Liver (tissue), 9 donors: ENCODE results near the gene SOX15. TPM values are rescaled to one million over a fixed set of nuclear protein-coding genes. Genes with fewer than 3 reads are reported as not detected.

Experiments used
- DNase-seq: peaks from one replicate; pipeline ENCODE4 v3.0.0-alpha.2; 2017; ENCODE audit warnings: low spot score
- H3K27ac ChIP-seq, 2 donors: one replicate each; pipeline ENCODE4 v1.7.0; 2013; ENCODE audit warnings: inconsistent platforms in 2 of 2, low read length in 2 of 2, control low read depth in 1 of 2, low read depth in 1 of 2, mild to moderate bottlenecking in 1 of 2
- H3K27me3 ChIP-seq, 4 donors: one replicate each; pipeline versions ENCODE4 v1.6.1 to v1.7.0; 2013; ENCODE audit warnings: low read length in 3 of 4, inconsistent platforms in 1 of 4, mild to moderate bottlenecking in 1 of 4, moderate library complexity in 1 of 4; ENCODE audit not compliant: control insufficient read depth in 4 of 4, insufficient read depth in 4 of 4
- H3K36me3 ChIP-seq, 4 donors: one replicate each; pipeline versions ENCODE4 v1.6.1 to v1.7.0; 2013; ENCODE audit warnings: low read length in 3 of 4, mild to moderate bottlenecking in 3 of 4, low read depth in 1 of 4, moderate library complexity in 1 of 4; ENCODE audit not compliant: control insufficient read depth in 4 of 4, insufficient read depth in 3 of 4
- H3K4me1 ChIP-seq, 4 donors: one replicate each; pipeline versions ENCODE4 v1.6.1 to v1.7.0; 2013; ENCODE audit warnings: low read length in 3 of 4, mild to moderate bottlenecking in 3 of 4, moderate library complexity in 1 of 4; ENCODE audit not compliant: control insufficient read depth in 4 of 4, insufficient read depth in 4 of 4
- H3K4me3 ChIP-seq, 3 donors: one replicate each; pipeline versions ENCODE4 v1.6.1 to v1.7.0; 2013; ENCODE audit warnings: low read length in 3 of 3, control low read depth in 1 of 3, low read depth in 1 of 3, mild to moderate bottlenecking in 1 of 3
- H3K9ac ChIP-seq, 2 donors: one replicate each; pipeline ENCODE4 v1.7.0; 2013; ENCODE audit warnings: low read length in 2 of 2, mild to moderate bottlenecking in 2 of 2, moderate library complexity in 2 of 2, control low read depth in 1 of 2, low read depth in 1 of 2
- H3K9me3 ChIP-seq, 4 donors: one replicate each; pipeline versions ENCODE4 v1.6.1 to v1.7.0; 2013; ENCODE audit warnings: low read length in 3 of 4; ENCODE audit not compliant: control insufficient read depth in 4 of 4
- CTCF ChIP-seq: fragments of 150-350 bp; IDR thresholded peaks from 2 replicates; pipeline ENCODE4 v1.5.1; 2017; ENCODE audit warnings: improper control_type of control experiment, low read depth, low read length; ENCODE audit not compliant: missing input control
- EGR1 ChIP-seq, 2 donors: IDR thresholded peaks; 2 replicates each; pipeline ENCODE4 v1.6.1; 2016 to 2018; ENCODE audit warnings: antibody characterized with exemption in 2 of 2, low read depth in 2 of 2
- FOXA1 ChIP-seq: IDR thresholded peaks from 2 replicates; pipeline ENCODE4 v1.6.1; 2016; ENCODE audit warnings: antibody characterized with exemption
- FOXA2 ChIP-seq: IDR thresholded peaks from 2 replicates; pipeline ENCODE4 v1.6.1; 2016; ENCODE audit warnings: antibody characterized with exemption
- GABPA ChIP-seq, 2 donors: IDR thresholded peaks in 1 of 2; conservative IDR thresholded peaks in 1 of 2; 2 replicates each; pipeline ENCODE4 v1.6.1; 2016; ENCODE audit warnings: antibody characterized with exemption in 2 of 2, mild to moderate bottlenecking in 1 of 2, moderate library complexity in 1 of 2
- HNF4A ChIP-seq, 2 donors: conservative IDR thresholded peaks; 2 replicates each; pipeline ENCODE4 v1.6.1; 2016; ENCODE audit warnings: antibody characterized with exemption in 2 of 2, mild to moderate bottlenecking in 2 of 2
- HNF4G ChIP-seq: IDR thresholded peaks from 2 replicates; pipeline ENCODE4 v1.6.1; 2016; ENCODE audit warnings: antibody characterized with exemption
- JUND ChIP-seq, 2 donors: IDR thresholded peaks; 2 replicates each; pipeline ENCODE4 v1.6.1; 2016; ENCODE audit warnings: antibody characterized with exemption in 2 of 2
- NR2F2 ChIP-seq: IDR thresholded peaks from 2 replicates; pipeline ENCODE4 v1.6.1; 2016; ENCODE audit warnings: antibody characterized with exemption
- RAD21 ChIP-seq, 2 donors: IDR thresholded peaks; 2 replicates each; pipeline ENCODE4 v1.6.1; 2016; ENCODE audit warnings: antibody characterized with exemption in 2 of 2, mild to moderate bottlenecking in 2 of 2
- RXRA ChIP-seq, 2 donors: IDR thresholded peaks; 2 replicates each; pipeline ENCODE4 v1.6.1; 2017 to 2018; ENCODE audit warnings: antibody characterized with exemption in 2 of 2, mild to moderate bottlenecking in 1 of 2
- SP1 ChIP-seq: IDR thresholded peaks from 2 replicates; pipeline ENCODE4 v1.6.1; 2018; ENCODE audit warnings: antibody characterized with exemption, mild to moderate bottlenecking
- TAF1 ChIP-seq: conservative IDR thresholded peaks from 2 replicates; pipeline ENCODE4 v1.6.1; 2016; ENCODE audit warnings: antibody characterized with exemption, mild to moderate bottlenecking
- YY1 ChIP-seq: IDR thresholded peaks from 2 replicates; pipeline ENCODE4 v1.6.1; 2016; ENCODE audit warnings: antibody characterized with exemption, mild to moderate bottlenecking
- ZBTB33 ChIP-seq: IDR thresholded peaks from 2 replicates; pipeline ENCODE4 v1.6.1; 2016; ENCODE audit warnings: antibody characterized with exemption
- WGBS: extraction: QIAGEN DNeasy Blood & Tissue Kit; methylation state at CpG from one replicate; pipeline ENCODE4 v1.1.7; 2013; 5-methylcytosine and 5-hydroxymethylcytosine counted together
- polyA plus RNA-seq, 2 donors: library from polyadenylated mRNA; stranded (reverse) in 1 of 2; unstranded in 1 of 2; fragments of 200-250 nt in 1 of 2; fragments of >200 nt in 1 of 2; fragmentation: Nextera tagmentation in 1 of 2; extraction: Ambion mirVana in 1 of 2; gene quantifications; one replicate each; pipeline versions ENCODE4 v1.2.1 to v1.2.3, GENCODE V29; 2013 to 2015
- total RNA-seq, 2 donors: library from RNA; depleted of rRNA; stranded (reverse); fragments of >200 nt; gene quantifications; one replicate each; pipeline ENCODE4 v1.2.3, GENCODE V29; 2014
- TF ChIP-seq, protein P1 (sequence below): IDR thresholded peaks from 2 replicates; pipeline ENCODE4 v1.6.1; 2016; ENCODE audit warnings: antibody characterized with exemption
- TF ChIP-seq, protein P2 (sequence below): IDR thresholded peaks from 2 replicates; pipeline ENCODE4 v1.6.1; 2016; ENCODE audit warnings: antibody characterized with exemption, mild to moderate bottlenecking
- TF ChIP-seq, protein P3 (sequence below): IDR thresholded peaks from 2 replicates; pipeline ENCODE4 v1.6.1; 2016; ENCODE audit warnings: antibody characterized with exemption
- donor health status: healthy.
- donor health status: healthy.
- donor health status: healthy.
- donor health status: healthy.
- donor health status: healthy.

SOX15 gene
- total and polyA plus RNA-seq, 4 donors: 0.06 to 0.33 (median 0.17) TPM; not detected in 1

- Histone ChIP-seq H3K27me3 (no peaks in the 10 kb centered on the region), H3K9me3 (no peaks in the 10 kb centered on the region), H3K4me1 (peaks cover 15 to 42% (median 35%) of the 10 kb centered on the region in 4 donors), H3K4me3 (no peak overlapping the region), H3K27ac (peak overlapping the region; percentile 57 to 85), H3K36me3 (no peaks in the 10 kb centered on the region), H3K9ac (no peak overlapping the region)
- peak; percentile 50 for DNase-seq
- WGBS: 41% methylated on average over 6 of the region's 6 CpGs
- TF ChIP-seq SP1 (no peak), RAD21 (IDR thresholded peaks at IDR 0.05) (peak; percentile 70 to 73), TAF1 (no peak), CTCF (peak; percentile 46)
Observed at GRCh38 chr17:7632492-7632894, 42.6 kb upstream of the SOX15 start.

- 19% methylated on average over 11 of the region's 11 CpGs for WGBS
- H3K36me3 ChIP-seq: no peaks in the 10 kb centered on the region
- peak overlapping the region in 1 of 2 donors; percentile 55 for H3K9ac ChIP-seq
- no peak for DNase-seq
- H3K27me3 ChIP-seq: no peaks in the 10 kb centered on the region
- TF ChIP-seq GABPA (IDR thresholded peaks at IDR 0.05 in 1 of 2, conservative IDR thresholded peaks at IDR 0.05 in 1 of 2) (no peak), EGR1 (IDR thresholded peaks at IDR 0.05; ENCODE audit: low read depth in 2 of 2) (no peak), NR2F2 (no peak), JUND (IDR thresholded peaks at IDR 0.05) (peak in 1 of 2 donors; percentile 6), YY1 (no peak), TAF1 (no peak), SP1 (peak; percentile 41), HNF4A (conservative IDR thresholded peaks at IDR 0.05) (peak; percentile 24 to 54), RXRA (IDR thresholded peaks at IDR 0.05) (peak; percentile 76 to 78), CTCF (no peak), FOXA1 (no peak), RAD21 (IDR thresholded peaks at IDR 0.05) (peak in 1 of 2 donors; percentile 8), HNF4G (no peak), FOXA2 (no peak), ZBTB33 (peak; percentile 15)
- TF ChIP-seq, protein P1, sequence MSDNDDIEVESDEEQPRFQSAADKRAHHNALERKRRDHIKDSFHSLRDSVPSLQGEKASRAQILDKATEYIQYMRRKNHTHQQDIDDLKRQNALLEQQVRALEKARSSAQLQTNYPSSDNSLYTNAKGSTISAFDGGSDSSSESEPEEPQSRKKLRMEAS: peak; percentile 30
- TF ChIP-seq, protein P2, sequence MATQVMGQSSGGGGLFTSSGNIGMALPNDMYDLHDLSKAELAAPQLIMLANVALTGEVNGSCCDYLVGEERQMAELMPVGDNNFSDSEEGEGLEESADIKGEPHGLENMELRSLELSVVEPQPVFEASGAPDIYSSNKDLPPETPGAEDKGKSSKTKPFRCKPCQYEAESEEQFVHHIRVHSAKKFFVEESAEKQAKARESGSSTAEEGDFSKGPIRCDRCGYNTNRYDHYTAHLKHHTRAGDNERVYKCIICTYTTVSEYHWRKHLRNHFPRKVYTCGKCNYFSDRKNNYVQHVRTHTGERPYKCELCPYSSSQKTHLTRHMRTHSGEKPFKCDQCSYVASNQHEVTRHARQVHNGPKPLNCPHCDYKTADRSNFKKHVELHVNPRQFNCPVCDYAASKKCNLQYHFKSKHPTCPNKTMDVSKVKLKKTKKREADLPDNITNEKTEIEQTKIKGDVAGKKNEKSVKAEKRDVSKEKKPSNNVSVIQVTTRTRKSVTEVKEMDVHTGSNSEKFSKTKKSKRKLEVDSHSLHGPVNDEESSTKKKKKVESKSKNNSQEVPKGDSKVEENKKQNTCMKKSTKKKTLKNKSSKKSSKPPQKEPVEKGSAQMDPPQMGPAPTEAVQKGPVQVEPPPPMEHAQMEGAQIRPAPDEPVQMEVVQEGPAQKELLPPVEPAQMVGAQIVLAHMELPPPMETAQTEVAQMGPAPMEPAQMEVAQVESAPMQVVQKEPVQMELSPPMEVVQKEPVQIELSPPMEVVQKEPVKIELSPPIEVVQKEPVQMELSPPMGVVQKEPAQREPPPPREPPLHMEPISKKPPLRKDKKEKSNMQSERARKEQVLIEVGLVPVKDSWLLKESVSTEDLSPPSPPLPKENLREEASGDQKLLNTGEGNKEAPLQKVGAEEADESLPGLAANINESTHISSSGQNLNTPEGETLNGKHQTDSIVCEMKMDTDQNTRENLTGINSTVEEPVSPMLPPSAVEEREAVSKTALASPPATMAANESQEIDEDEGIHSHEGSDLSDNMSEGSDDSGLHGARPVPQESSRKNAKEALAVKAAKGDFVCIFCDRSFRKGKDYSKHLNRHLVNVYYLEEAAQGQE: no peak
- TF ChIP-seq, protein P3, sequence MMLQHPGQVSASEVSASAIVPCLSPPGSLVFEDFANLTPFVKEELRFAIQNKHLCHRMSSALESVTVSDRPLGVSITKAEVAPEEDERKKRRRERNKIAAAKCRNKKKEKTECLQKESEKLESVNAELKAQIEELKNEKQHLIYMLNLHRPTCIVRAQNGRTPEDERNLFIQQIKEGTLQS: no peak
- H3K4me3 ChIP-seq: no peak overlapping the region
- no peaks in the 10 kb centered on the region for H3K9me3 ChIP-seq
- peaks cover 15 to 44% (median 38%) of the 10 kb centered on the region in 4 donors for H3K4me1 ChIP-seq
- peak overlapping the region; percentile 57 to 85 for H3K27ac ChIP-seq
Observed at GRCh38 chr17:7631398-7632380, 41.8 kb upstream of the SOX15 start.
